Measurements from ENCODE around the gene SUCLG2.

- TF ChIP-seq, protein P1, sequence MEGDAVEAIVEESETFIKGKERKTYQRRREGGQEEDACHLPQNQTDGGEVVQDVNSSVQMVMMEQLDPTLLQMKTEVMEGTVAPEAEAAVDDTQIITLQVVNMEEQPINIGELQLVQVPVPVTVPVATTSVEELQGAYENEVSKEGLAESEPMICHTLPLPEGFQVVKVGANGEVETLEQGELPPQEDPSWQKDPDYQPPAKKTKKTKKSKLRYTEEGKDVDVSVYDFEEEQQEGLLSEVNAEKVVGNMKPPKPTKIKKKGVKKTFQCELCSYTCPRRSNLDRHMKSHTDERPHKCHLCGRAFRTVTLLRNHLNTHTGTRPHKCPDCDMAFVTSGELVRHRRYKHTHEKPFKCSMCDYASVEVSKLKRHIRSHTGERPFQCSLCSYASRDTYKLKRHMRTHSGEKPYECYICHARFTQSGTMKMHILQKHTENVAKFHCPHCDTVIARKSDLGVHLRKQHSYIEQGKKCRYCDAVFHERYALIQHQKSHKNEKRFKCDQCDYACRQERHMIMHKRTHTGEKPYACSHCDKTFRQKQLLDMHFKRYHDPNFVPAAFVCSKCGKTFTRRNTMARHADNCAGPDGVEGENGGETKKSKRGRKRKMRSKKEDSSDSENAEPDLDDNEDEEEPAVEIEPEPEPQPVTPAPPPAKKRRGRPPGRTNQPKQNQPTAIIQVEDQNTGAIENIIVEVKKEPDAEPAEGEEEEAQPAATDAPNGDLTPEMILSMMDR (IDR thresholded peaks at IDR 0.05), result no peak
- TF ChIP-seq POLR2A (IDR thresholded peaks at IDR 0.05), result no peak
Observed at GRCh38 chr3:67474311-67474710, 180.1 kb downstream of the SUCLG2 start.

Data from body of pancreas (tissue), 4 donors.